Activated CD8-positive, alpha-beta memory T cell treated with anti-CD3 and anti-CD28 coated beads for 24 hours (primary cell): ENCODE results near the gene VAV2.
"Not testable (repeated sequence)": the region's sequence is repeated elsewhere in the genome, so short reads cannot be mapped to it uniquely, and the experiment has no call there.

Source experiments
- DNase-seq: peaks from one replicate; pipeline ENCODE4 v3.0.0-alpha.2; 2020

The VAV2 gene

DNA sequence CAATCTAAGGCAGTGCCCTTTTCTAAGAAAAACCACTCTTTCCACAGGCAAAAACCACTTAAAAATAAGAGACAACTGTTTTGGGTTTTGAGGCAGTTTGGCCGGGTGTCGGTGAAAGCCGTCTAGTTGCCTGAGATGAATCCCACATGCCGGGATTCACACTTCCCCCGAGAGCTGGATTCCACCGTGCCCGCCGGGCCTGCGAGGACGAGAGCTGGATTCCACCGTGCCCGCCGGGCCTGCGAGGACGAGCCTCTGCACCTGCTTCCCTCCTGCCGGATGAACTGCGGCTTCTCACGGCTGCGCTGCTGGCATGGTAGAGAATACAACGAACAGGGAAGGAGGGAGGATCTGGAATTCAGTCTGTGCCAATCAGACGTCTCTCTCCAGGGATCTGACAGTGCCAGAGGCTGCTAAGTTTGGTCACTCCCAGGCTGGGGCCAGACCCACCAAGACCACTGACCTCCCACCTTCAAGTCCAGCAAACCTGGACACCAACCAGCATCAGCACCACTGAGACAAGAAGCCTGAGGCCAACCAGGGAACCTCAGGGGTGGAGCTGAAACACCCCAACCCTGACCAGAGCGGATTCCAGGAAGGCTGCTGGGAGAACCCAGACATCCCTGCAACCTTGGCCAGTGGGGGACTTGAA, 23.0 kb downstream of the VAV2 start:
- no peak for DNase-seq

DNA sequence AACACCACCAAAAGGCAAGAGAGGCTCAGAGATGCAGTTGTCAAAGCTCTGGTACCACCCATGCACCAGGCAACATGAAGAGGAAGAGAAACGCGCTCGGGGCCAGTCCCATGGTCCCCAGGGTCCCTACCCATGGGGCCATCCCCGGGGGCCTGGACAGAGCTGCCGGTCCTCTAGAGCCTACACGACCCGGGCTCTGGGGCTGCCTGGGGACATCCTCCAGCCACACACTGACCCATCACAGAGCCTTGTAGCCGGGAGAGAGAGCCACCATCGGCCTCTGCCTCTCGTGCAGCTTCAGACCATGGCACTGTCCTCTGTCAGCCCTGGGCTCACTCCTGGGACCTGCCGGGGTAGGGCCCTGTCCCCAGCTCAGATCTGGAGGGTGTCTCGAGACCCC, 23.7 kb downstream of the VAV2 start:
- DNase-seq = no peak

DNA sequence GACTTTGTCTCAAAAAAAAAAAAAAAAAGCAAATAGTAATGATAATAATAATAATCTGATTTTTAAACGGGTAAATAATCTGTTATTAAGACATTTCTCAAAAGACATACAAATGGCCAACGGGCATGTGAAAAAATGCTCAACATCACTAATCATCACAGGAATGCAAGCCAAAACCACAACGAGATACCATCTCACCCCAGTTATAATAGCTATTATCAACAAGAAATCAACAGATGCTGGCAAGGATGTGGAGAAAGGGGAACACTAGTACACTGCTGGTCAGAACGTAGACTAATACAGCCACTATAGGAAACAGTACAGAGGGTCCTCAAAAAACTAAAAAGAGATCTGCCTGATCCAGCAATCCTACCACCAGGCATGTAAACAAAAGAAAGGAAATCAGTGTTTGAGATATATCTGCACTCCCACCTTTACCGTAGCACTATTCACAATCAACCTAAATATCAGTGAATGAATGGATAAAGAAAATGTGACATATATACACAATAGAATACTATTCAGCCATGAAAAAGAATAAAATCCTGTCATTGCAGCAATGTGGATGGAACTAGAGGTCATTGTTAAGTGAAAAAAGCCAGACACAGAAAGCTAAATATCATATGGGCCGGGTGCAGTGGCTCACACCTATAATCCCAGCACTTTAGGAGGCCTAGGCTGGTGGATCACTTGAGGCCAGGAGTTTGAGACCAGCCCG, 24.9 kb downstream of the VAV2 start:
- DNase-seq = no peak

DNA sequence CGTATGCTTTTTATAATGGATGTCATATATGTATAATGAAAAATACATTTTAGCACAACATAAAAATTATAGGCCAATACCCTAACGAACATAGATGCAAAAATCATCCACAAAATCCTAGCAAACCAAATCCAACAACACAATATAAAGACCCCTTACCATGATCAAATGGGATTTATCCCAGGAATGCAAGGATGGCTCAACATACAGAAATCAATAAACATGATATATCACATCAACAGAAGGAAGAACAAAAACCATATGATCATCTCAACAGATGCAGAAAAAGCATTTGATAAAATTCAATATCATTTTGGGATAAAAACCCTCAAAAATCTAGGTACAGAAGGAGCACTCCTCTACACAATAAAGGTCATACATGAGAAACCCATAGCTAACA, 27.7 kb downstream of the VAV2 start:
- no peak for DNase-seq

DNA sequence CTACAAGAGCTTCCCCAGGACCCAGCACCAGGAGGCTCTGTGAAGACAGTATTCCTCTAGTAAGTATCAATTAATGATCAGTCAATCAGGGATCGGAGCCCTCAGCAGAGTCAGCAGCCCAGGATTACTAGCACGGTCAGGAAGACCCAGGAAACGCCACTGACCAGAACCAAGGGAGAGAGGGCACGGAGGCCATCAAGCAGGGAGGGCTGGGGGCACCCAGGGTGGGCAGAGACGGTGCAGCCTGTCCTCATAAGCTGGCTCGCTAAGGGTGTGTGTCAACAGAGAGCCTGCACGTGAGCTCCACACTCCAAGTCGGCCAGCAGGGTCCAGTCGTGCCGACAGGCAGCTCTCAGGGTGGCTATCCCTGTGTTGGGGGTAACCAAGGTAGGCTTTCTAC, 29.0 kb downstream of the VAV2 start:
- no peak for DNase-seq

DNA sequence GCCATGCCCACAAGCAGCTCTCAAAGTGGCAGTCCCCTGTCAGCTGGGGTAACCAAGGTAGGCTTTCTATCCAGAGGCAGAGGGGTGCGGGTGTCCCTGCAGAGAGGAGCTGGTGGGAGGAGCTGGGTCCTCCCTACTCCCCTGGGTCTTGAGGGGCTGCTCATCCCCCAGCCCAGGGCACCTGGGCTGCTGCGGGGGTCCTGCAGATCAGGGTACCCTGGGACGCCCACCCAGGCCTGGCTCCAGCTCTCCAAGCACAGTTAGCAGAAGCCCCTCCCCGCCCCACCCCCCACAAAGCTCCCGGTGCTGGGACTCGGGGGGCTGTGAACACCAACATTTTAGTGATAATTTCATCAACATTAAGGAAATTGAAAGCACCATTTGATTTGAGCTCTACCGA, 29.8 kb downstream of the VAV2 start:
- DNase-seq = no peak

DNA sequence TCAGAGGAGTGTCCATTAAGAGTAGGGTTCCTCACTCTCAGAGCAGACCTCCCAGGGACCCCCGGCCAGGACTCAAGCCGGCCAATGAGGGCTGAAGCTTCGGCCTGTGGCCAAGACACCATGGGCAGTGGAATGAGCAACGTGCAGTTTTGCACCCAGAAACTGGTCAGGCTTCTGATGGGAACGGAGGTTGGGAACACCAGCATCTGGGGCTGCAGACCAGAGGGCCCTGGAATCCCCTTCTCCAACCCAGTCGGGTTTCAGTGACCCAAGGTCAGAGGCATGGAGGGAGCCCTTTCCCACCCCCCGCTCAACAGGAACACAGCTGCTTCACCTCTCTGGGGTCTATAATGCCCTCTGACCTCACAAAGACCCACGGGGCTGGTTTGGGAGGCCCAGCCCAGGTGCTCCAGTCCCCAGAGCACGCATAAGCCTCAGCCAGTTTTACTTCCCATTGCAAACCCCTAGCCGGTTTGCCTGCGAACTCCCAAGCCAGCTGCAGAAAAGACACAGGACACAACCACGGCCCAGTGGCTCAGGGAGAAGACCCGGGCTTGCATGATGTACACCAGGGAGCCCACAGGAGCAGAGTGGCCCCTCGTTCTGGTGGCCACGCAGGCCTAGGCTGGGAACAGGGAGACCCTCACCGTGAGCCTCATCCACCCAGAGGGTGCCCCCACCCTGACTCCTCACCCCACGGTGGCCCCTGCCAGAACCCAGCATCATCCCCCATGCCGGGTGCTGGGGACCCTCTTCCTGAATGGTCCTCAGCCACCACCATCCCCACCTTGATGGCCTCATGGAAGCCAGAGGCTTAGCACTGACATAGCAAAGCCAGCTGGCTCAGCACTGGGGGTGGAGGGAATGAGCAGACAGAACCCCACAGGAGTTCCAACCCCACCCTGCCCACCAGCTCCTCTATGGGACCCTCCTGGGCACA, 30.6 kb downstream of the VAV2 start:
- no peak for DNase-seq

DNA sequence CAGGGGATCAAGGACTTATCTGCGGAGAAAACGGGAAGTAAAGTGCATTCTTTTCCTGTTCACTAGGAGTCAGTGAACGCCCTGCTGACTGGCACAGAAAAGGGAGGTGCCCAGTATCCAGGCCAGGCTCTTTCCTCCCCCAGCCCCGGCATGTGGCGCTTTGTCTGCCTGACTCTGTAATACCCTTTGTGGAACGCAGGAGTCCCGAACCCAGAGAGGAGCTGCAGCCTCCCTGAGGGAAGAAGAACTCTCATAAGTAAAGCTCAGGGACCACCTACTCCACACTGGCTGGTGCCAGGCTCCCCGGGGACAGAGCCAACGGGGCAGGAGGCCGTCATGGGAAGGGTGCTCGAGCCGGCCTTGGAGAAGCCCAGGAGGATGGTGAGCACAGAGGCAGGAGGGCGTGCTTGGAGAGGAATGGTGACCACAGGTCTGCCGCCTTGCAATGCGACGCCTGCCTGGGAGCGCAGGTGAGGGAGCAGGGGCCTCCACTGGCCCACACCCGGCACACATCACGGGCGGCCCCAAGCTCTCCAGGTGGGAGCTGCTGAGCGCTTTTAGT, 31.5 kb downstream of the VAV2 start:
- DNase-seq = no peak

DNA sequence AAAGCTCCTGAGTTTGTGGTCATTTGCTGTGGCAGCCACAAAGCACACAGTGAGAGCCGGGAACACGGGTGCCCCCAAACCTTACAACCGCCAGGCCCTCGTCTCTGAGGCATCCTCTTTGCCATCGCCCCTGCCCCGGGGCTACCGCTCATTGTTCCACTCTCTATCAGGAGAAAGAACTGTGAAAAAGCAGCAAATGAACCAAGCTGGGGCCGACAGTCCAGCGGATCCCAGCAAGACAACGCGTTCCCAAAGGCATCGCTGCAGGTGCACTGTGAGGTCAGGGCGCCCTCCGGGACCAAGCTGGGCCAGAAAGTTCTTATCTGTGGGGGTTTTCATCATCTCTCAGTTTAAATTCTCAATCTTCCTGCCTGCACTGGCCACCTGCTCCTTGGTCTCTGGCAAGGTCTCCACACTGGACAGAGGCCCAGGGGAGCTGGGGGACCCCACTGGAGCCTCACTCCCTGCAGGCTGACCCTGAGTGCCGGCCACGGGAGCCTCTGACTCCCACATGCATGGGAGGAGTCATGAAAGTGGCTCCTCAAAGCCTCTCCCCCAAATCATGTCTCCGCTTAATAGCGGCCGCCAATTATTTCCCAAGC, 32.1 kb downstream of the VAV2 start:
- no peak for DNase-seq

DNA sequence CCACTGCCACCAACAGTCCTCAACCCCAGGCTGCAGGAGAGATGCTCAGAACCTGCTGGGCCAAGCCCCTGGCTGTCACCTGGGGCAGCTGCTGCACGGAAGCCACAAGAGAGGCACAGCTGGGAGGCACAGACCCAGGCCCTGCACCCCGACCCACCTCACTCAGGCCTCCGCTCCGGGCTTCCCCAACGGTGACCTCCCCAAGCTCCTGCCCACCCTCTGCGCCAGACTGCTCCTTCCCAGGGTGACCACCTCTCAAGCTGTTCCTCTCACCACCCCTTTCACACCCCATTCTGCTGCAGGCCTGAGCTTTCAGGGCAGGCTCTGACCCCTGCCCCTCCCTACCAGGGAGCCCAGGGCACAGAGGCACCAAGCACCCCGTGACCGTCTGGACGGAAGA, 33.0 kb downstream of the VAV2 start:
- DNase-seq = no peak

DNA sequence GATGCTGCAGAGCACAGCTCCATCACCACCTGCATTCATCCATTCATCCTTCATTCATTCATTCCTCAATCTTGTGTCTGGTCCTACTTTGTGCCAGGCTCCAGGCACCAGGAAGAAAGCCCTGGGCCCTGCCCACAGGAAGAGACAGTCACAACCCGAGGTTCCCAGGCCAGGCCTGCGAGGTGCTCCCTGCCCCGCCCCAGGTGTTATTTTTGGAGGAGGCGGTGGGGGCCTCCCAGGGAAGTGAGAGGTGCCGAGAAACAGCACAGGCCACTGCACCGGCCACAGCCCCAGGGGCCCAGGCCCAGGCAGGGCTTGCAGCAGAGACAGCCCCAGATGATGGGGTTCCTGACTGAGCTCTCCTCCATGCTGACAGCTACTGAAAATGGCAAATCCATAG, 33.4 kb downstream of the VAV2 start:
- DNase-seq = no peak

DNA sequence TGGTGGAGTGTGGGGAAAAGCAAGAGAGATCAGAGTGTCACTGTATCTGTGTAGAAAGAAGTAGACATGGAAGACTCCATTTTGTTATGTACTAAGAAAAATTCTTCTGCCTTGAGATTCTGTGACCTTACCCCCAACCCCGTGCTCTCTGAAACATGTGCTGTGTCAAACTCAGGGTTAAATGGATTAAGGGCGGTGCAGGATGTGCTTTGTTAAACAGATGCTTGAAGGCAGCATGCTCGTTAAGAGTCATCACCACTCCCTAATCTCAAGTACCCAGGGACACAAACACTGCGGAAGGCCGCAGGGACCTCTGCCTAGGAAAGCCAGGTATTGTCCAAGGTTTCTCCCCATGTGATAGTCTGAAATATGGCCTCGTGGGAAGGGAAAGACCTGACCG, 34.4 kb downstream of the VAV2 start:
- DNase-seq = not testable (repeated sequence)

DNA sequence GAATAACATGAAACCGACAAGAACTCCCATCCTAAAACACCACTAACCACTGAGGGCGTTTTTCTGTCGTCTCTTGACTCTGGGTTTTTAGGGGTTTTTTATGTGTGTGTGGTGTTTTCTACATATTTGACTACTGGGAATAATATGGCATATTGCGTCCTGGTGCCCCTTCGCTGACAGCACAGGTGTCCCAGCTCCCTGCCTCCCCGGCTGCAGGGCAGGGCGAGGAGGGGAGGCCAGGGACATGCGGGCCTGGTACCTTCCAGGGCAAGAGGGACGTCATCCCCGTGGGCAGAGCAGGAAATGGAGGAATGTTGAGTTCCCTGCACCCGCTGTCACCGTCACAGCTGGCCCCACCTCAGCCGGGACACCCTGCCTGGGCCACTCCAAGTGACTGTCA, 34.8 kb downstream of the VAV2 start:
- no peak for DNase-seq

DNA sequence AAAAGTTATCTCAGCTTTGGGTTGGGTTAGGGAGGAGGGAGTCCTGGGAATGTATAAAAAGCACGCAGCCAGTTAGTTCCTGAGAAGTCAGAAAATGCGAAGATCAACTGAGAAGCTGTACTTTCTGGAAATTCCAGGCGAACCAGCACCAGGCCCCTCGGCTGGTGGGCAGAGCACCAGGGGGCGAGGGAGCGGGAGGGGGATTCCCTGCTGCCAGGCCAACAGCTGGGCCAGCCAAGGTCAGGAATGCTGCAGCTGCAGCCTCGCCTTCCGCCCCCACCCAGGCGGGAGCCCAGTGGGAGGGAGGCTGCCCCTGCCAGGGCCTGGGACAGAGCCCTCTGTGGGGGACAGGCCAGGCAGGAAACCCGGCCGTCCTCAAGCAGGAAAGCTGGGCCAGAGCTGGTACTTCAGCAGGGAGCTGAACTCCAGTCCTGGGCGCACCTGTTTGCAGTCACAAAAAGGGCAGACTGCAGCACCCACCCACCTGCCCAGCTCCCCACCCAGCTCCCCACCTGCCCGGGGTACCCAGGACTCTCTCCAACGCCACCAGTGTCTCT, 35.5 kb downstream of the VAV2 start:
- DNase-seq = no peak

DNA sequence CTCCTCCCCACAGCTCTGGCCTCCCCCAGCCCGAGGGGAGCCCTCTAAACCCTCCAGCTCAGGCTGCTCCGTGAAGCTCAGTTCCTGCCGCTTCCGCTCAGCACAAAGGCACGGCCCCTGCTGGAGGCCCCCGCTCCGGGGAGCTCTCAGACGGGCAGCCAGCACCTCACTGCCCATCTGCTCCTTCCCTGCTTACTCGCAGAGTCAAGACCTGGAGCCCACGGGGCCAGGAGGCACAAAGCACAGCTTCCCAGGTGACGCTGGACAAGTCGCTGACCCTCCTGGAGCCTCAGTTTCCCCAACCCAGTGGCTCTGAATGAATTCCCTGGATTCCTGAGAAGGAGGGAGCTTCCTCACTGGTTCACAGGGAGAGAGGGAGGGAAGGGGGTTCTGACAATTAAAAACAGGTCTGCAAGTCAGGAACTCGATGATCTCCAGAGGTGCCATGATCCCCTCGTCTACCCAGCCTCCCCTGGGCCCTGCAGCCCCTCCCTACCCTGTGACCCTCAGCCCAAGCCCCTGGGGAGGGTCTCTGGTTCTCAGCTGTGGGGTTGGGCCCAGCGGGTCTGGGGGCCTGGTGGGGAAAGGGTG, 36.2 kb downstream of the VAV2 start:
- peak; percentile 66 for DNase-seq

DNA sequence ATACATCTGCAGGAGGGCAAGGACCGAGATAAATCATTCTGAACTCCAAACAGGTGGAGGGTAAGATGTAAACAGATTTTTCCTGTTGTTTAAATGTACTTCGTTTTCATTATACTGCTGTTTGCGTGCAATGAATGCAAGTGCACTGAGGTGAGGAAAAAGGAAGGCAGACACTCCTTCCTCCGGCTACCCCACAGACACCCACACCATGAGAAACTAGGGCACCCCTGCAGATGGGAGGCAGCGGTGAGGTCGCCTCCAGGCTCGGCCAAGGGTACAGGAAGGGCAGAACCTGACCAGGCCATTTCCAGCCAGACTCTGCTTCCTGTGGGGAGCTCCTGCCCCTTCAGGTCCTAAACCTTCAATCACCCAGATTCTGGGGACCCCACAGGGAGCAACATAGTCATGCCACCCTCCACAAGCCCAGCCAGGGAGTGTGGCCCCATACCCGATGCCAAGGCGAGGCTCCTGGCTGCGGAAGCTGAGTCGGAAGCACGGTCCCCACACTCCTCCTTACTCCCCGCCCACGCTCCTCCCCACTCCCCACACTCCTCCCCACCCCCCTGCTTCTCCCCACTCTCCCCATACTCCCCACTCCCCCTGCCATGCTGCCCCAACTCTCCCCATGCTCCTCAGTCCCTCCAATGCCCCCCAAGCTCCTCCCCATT, 37.1 kb downstream of the VAV2 start:
- DNase-seq = peak; percentile 62

DNA sequence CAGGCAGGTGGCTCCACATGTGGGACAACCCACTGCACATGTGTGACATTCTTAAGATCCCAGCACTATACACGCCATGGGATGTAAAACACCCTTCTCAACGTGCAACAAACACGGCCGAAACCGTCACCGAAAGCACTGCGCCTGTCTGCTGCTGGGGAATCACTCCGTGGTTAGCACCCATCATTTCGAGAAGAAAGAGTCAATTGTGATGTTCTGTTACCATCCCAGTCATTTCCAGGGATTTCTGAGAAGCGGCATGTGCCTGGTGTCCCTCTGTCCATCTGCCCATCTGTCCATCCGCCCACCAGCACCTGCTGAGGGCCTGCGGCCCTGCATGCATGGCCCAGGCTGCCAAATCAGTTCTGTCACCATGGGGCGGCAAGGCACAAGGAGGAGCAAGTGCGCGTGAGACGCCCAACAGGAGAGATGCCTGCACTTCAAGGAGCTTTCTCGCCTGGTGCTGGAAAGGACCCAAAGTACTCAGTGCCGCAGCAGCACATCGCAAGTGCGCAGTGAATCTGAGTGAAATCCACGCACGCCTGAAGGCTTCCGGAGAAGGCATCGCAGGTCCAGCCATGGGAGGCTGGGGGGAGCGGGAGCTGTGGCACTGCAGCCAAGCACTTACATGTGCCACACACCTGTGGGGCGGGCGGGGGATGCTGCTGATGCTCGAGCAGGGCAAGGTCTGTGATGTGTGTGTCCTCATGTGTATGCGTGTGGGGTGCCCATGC, 38.0 kb downstream of the VAV2 start:
- no peak for DNase-seq

DNA sequence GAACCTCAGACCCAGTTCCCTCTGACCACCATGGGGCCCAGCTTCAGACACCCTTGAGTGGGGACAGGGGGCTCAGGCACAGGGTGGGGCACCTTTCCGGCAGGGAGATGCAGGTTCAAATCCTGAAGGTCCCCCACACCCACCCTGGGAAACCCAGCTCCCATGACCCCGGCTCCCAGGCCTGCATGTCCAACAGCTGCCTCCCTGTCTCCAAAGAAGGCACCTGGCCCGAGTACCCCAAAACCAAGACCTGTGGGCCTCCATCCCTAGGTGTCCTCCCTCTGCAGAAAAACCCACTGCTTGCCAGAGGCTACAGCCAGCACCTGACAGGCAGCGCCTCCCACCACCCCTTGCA, 38.5 kb downstream of the VAV2 start:
- DNase-seq = no peak

DNA sequence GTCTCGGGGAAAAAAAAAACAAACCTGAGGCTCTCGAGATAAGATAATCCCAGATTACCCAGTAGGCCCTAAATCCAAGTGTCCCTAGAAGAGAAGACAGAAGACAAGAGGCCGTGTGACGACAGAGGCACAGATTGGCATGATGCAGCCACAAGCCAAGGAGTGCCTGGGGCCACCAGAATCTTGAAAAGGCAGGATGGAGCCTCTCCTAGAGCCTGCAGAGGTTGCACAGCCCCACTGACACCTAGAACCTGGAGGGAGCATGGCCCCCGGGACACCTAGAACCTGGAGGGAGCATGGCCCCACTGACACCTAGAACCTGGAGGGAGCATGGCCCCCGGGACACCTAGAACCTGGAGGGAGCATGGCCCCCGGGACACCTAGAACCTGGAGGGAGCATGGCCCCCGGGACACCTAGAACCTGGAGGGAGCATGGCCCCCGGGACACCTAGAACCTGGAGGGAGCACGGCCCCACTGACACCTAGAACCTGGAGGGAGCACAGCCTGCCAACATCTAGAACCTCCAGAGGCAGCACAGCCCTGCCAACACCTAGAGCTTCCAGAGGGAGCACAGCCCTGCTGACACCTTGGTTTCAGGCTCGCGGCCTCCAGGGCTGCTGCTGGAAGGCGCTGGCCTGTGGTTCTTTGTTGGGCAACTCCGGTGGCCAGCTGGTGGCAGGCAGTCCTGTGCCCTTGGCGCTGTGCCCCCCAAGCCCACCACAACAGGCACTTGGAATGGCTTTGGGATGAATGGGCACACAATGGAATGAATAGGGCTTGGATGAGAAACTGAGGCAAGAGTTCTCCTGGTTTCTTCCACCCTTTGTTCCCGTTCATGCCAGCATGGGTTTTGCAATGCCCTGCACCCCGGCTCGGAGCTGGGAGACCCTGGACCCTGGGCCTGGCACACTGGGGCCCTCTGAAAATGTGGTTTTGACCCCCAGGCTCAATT, 39.2 kb downstream of the VAV2 start:
- DNase-seq = no peak

DNA sequence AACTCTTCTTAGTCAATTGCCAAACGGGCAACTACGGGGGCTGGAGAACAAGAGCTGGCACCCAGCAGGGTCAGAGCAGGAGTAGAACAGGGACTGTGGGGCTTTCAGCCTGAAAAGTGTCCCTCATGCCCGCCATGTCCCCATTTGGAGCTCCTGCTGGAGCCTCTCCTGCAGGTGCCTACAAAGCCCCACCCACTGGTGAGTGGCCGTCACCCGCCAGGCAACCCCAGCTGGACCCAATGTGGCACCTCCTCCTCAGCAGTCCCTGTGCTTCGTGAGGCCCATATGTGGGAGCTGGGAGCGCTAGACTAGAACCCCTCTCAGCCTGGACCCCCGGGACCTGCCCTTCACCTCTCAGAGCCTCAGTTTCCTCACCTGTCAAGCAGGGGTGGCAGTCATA, 40.9 kb downstream of the VAV2 start:
- no peak for DNase-seq
